ENCODE measurements around the gene TAAR5. TPM values are rescaled to one million over a fixed set of nuclear protein-coding genes. Genes with fewer than 3 reads are reported as not detected.
A peak's percentile ranks its signal among the peaks of the same experiment; 100 is the strongest.
"Not testable (repeated sequence)": the region's sequence is repeated elsewhere in the genome, so short reads cannot be mapped to it uniquely, and the experiment has no call there.

TAAR5 gene, protein sequence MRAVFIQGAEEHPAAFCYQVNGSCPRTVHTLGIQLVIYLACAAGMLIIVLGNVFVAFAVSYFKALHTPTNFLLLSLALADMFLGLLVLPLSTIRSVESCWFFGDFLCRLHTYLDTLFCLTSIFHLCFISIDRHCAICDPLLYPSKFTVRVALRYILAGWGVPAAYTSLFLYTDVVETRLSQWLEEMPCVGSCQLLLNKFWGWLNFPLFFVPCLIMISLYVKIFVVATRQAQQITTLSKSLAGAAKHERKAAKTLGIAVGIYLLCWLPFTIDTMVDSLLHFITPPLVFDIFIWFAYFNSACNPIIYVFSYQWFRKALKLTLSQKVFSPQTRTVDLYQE
- not detected for total RNA-seq

- H3K27ac Mint-ChIP-seq, result no peak within 1 kb of the TSS
- DNase-seq (no peak), ATAC-seq (peak; percentile 27)
- peaks cover 8% of the 10 kb centered on the region for H3K27me3 Mint-ChIP-seq
- CTCF ChIA-PET, result interaction anchor here (1.0 kb wide), 1 partner anchor 27 kb away, joined by 3 read pairs; no protein-coding TSS in a partner anchor
- no peaks in the 10 kb centered on the region for H3K36me3 Mint-ChIP-seq
- H3K4me1 Mint-ChIP-seq, result no peaks in the 10 kb centered on the region
- no peak within 1 kb of the TSS for H3K4me3 Mint-ChIP-seq
- no peaks in the 10 kb centered on the region for H3K9me3 Mint-ChIP-seq (ENCODE audit: low read depth)
Measured at GRCh38 chr6:132589454-132589853, at the start of gene TAAR5. TSS of gene TAAR5 (minus strand) at chr6:132589741. CDS start at chr6:132589686, 55 bp downstream.

GRCh38 chr6:132637135-132637534 lies 47.6 kb upstream of the TAAR5 start:
- H3K9me3 Mint-ChIP-seq (ENCODE audit: low read depth); H3K4me3 Mint-ChIP-seq; H3K27ac Mint-ChIP-seq; H3K36me3 Mint-ChIP-seq; DNase-seq; H3K4me1 Mint-ChIP-seq; CTCF ChIA-PET; ATAC-seq: not testable (repeated sequence)
- peaks cover 56% of the 10 kb centered on the region for H3K27me3 Mint-ChIP-seq

GRCh38 chr6:132635906-132636305 lies 46.4 kb upstream of the TAAR5 start:
- H3K27ac Mint-ChIP-seq; ATAC-seq; H3K4me1 Mint-ChIP-seq; DNase-seq; H3K4me3 Mint-ChIP-seq; H3K36me3 Mint-ChIP-seq; CTCF ChIA-PET; H3K9me3 Mint-ChIP-seq (ENCODE audit: low read depth): not testable (repeated sequence)
- peaks cover 57% of the 10 kb centered on the region for H3K27me3 Mint-ChIP-seq

DNA sequence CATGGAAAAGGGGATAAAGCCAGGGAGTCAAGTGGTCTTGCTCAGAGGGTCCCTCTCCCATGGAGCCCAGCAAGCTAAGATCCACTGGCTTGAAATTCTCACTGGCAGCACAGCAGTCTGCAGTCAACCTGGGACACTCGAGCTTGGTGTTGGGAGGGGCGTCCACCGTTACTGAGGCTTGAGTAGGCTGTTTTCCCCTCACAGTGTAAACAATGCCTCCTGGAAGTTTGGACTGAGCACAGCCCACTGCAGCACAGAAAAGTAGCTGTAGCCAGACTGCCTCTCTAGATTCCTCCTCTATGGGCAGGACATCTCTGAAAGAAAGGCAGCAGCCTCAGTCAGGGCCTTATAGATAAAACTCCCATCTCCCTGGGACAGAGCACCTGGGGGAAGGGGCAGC lies 45.7 kb upstream of the TAAR5 start:
- H3K4me1 Mint-ChIP-seq; ATAC-seq; H3K9me3 Mint-ChIP-seq (ENCODE audit: low read depth); H3K27ac Mint-ChIP-seq; CTCF ChIA-PET; H3K4me3 Mint-ChIP-seq; DNase-seq; H3K36me3 Mint-ChIP-seq: not testable (repeated sequence)
- peaks cover 56% of the 10 kb centered on the region for H3K27me3 Mint-ChIP-seq

DNA sequence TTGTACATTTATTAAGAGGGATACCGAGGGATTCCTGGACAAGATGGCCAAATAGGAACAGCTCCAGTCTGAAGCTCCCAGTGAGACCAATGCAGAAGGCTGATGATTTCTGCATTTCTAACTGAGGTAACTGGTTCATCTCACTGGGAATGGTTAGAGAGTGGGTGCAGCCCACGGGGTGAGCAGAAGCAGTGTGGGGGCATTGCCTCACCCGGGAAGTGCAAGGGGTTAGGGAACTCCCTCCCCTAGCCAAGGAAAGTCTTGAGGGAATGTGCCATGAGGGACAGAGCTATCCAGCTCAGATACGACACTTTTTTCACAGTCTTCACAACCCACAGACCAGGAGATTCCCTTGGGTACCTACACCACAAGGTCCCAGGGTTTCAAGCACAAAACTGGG lies 45.3 kb upstream of the TAAR5 start:
- Mint-ChIP-seq H3K9me3 (ENCODE audit: low read depth) (no peaks in the 10 kb centered on the region), H3K4me3 (no peak overlapping the region), H3K27me3 (peaks cover 53% of the 10 kb centered on the region), H3K27ac (no peak overlapping the region), H3K4me1 (no peaks in the 10 kb centered on the region), H3K36me3 (no peaks in the 10 kb centered on the region)
- DNase-seq (no peak), ATAC-seq (no peak)
- CTCF ChIA-PET, result interaction anchor here (0.9 to 1.7 kb wide), 2 partner anchors 10 to 17 kb away, joined by 3 read pairs; no protein-coding TSS in a partner anchor

DNA sequence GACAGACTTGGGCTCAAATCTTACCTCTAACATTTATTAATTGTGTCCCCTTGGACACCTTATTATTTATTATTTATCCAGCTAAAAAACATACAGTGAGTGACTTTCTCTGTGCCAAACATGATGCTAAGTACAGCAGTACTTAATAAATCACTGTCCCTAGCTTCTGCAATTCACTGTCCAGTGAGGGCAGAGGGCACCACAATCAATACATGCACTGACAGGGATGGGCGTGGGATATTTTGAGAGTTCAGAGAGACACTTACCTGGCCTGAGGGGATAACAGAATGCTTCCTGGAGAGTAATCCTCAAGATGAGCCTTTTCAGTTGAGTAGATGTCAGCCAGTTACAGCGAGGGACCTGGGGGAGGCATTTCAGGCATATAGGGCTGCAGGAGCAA lies 43.8 kb upstream of the TAAR5 start:
- Mint-ChIP-seq H3K4me3 (no peak overlapping the region), H3K27ac (no peak overlapping the region), H3K4me1 (no peaks in the 10 kb centered on the region), H3K36me3 (no peaks in the 10 kb centered on the region), H3K27me3 (peaks cover 52% of the 10 kb centered on the region), H3K9me3 (ENCODE audit: low read depth) (no peaks in the 10 kb centered on the region)
- CTCF ChIA-PET, result interaction anchor here (0.7 to 1.7 kb wide), 2 partner anchors 19 to 37 kb away, joined by 3 read pairs; no protein-coding TSS in a partner anchor
- DNase-seq (no peak), ATAC-seq (no peak)

- Mint-ChIP-seq H3K27me3 (peaks cover 37% of the 10 kb centered on the region), H3K4me1 (no peaks in the 10 kb centered on the region), H3K4me3 (no peak within 1 kb of the TSS), H3K36me3 (no peaks in the 10 kb centered on the region), H3K9me3 (ENCODE audit: low read depth) (no peaks in the 10 kb centered on the region), H3K27ac (no peak within 1 kb of the TSS)
- CTCF ChIA-PET, result no interaction called here
- no peak for ATAC-seq
- no peak for DNase-seq
Measured at GRCh38 chr6:132624175-132624574, 34.6 kb upstream of the TAAR5 start, which contains the start of gene TAAR2. TSS of gene TAAR2 (minus strand) at chr6:132624275. CDS start at chr6:132624275, 0 bp downstream.

GRCh38 chr6:132623106-132623845 lies 33.7 kb upstream of the TAAR5 start:
- no peak overlapping the region for H3K27ac Mint-ChIP-seq
- no peaks in the 10 kb centered on the region for H3K9me3 Mint-ChIP-seq (ENCODE audit: low read depth)
- DNase-seq, result no peak
- H3K4me1 Mint-ChIP-seq, result no peaks in the 10 kb centered on the region
- peaks cover 34% of the 10 kb centered on the region for H3K27me3 Mint-ChIP-seq
- no peak for ATAC-seq
- no peaks in the 10 kb centered on the region for H3K36me3 Mint-ChIP-seq
- CTCF ChIA-PET, result no interaction called here
- no peak overlapping the region for H3K4me3 Mint-ChIP-seq

DNA sequence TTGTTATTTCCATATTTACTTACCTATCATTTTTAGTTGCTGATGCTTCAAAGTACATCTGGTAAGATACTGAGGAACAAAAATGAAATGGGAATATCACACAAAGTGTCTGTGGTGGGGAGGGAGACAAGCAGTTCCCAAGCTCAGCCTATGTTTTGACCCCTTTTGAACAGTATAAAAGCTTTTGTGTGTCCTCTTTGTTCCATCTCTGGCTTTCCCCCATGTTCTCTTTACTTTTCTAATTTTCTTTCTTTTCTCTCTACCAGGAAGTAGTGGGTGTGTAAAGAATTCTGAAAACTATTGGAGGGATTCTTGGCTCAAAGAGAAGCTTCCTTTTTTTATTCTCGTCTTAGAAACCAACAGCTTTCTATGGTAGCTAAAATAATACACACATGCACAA lies 27.1 kb upstream of the TAAR5 start:
- no peaks in the 10 kb centered on the region for H3K36me3 Mint-ChIP-seq
- peaks cover 10% of the 10 kb centered on the region for H3K4me1 Mint-ChIP-seq
- CTCF ChIA-PET, result interaction anchor here (1.2 to 1.6 kb wide), 2 partner anchors 21 to 27 kb away, joined by 3 read pairs; partner anchors contain the start of gene TAAR5
- no peak for DNase-seq
- H3K4me3 Mint-ChIP-seq, result no peak overlapping the region
- no peak for ATAC-seq
- H3K27ac Mint-ChIP-seq, result no peak overlapping the region
- H3K9me3 Mint-ChIP-seq (ENCODE audit: low read depth), result no peaks in the 10 kb centered on the region
- peaks cover 15% of the 10 kb centered on the region for H3K27me3 Mint-ChIP-seq

DNA sequence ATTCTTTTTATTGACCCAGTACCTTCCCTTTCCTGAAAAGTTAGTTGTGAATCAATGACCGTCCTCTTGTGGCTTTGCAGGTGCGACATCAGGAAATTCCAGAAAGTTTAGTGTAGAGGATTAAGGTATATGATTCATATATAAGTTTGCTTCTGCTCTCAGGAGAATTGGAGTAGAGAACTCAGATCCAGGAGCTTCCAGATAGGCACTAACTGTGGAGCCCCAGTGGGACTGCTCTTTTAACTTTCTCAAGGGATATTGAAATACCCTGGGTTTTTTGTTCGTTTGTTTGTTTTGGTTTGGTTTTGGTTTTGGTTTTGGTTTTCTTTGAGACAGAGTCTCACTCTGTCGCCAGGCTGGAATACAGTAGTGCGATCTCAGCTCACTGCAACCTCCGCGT lies 25.0 kb upstream of the TAAR5 start:
- H3K9me3 Mint-ChIP-seq (ENCODE audit: low read depth), result no peaks in the 10 kb centered on the region
- peaks cover 10% of the 10 kb centered on the region for H3K4me1 Mint-ChIP-seq
- ATAC-seq (peak; percentile 66), DNase-seq (no peak)
- H3K36me3 Mint-ChIP-seq, result no peaks in the 10 kb centered on the region
- H3K4me3 Mint-ChIP-seq, result peak overlapping the region; percentile 72
- CTCF ChIA-PET, result no interaction called here
- H3K27me3 Mint-ChIP-seq, result peaks cover 10% of the 10 kb centered on the region
- H3K27ac Mint-ChIP-seq, result peak overlapping the region; percentile 74

DNA sequence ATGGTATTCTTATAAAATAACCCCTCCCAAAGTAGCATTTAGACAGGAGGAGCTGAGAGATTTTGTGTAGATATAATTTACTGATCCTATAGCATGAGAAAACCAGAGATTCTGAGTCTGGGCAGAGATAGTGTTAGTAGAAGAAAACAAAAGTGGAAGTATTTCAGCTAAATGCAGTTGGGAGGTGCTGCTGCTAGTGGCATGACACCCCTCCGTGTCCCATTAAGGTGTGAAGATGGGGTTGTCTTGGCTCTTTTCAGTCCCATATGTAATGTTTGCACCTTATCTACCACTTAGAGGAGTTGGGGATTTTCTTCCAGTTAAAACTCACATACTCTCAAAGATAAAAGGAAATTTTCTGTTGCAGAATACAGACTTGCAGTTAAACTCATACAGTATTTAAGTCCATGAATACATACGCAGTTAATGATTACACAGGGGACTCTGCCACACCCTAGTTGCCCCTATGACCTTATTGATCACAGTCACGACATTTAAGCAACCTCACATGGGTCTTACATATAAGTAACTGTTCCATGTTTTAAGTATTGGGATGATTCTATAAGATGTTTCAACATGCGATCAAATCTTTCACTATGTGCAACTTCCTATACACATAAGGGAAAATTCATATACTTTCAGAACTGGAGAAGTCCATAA lies 23.0 kb upstream of the TAAR5 start:
- no peak overlapping the region for H3K27ac Mint-ChIP-seq
- H3K36me3 Mint-ChIP-seq, result no peaks in the 10 kb centered on the region

GRCh38 chr6:132611616-132612015 lies 22.1 kb upstream of the TAAR5 start:
- Mint-ChIP-seq H3K4me1 (peaks cover 10% of the 10 kb centered on the region), H3K27ac (no peak overlapping the region), H3K27me3 (peaks cover 3% of the 10 kb centered on the region), H3K4me3 (no peak overlapping the region), H3K9me3 (ENCODE audit: low read depth) (no peaks in the 10 kb centered on the region), H3K36me3 (no peaks in the 10 kb centered on the region)
- DNase-seq (no peak), ATAC-seq (no peak)
- CTCF ChIA-PET, result no interaction called here

More for the DNA sequence above, 23.0 kb upstream of the TAAR5 start:
- DNase-seq, result no peak
- Mint-ChIP-seq H3K4me1 (peaks cover 10% of the 10 kb centered on the region), H3K9me3 (ENCODE audit: low read depth) (no peaks in the 10 kb centered on the region), H3K4me3 (no peak overlapping the region), H3K27me3 (peaks cover 5% of the 10 kb centered on the region)
- CTCF ChIA-PET, result no interaction called here
- peak; percentile 67 for ATAC-seq

DNA sequence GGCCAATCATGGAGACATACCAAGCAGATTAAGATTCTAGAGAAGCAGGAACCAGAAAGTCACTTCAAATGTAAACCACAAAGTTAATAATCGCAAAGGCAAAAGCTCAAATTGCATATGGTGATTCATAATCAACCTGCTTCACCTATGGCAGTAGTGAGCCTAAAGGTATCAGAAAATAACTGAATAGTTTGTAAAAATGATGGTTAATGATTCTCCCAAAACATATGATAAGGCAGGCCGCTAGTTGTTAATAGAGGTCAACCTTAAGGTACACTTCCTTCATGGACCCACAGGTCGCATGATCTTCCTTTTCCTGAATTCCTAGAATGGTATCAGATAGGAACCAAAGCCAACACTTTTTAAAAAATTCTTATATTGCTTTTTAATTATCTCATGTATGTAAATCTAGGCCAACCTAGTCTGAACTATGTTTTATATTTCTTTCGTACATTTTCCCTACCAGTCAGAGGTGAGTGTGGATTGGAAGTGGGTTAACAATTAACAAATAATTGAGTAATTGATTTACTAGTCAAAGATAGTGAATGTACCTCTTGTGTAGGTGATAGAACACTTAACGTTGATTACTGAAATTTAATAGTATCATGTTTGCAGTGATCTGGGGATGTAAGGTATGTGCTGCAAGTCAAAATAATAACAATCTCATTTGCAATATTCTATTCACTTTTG lies 18.1 kb upstream of the TAAR5 start:
- peaks cover 4% of the 10 kb centered on the region for H3K4me1 Mint-ChIP-seq
- no peak overlapping the region for H3K27ac Mint-ChIP-seq
- H3K27me3 Mint-ChIP-seq, result peaks cover 7% of the 10 kb centered on the region
- no peaks in the 10 kb centered on the region for H3K36me3 Mint-ChIP-seq
- no peaks in the 10 kb centered on the region for H3K9me3 Mint-ChIP-seq (ENCODE audit: low read depth)
- ATAC-seq (no peak), DNase-seq (no peak)
- CTCF ChIA-PET, result no interaction called here
- H3K4me3 Mint-ChIP-seq, result no peak overlapping the region
